Measurements from ENCODE around the gene PLCG1. TPM values are rescaled to one million over a fixed set of nuclear protein-coding genes. Genes with fewer than 3 reads are reported as not detected.

PLCG1 gene
- total and polyA plus RNA-seq, 2 donors (not counting 3 experiments of a cell fraction or from before 2014, with no cell fraction given): 164 to 224 TPM

DNA sequence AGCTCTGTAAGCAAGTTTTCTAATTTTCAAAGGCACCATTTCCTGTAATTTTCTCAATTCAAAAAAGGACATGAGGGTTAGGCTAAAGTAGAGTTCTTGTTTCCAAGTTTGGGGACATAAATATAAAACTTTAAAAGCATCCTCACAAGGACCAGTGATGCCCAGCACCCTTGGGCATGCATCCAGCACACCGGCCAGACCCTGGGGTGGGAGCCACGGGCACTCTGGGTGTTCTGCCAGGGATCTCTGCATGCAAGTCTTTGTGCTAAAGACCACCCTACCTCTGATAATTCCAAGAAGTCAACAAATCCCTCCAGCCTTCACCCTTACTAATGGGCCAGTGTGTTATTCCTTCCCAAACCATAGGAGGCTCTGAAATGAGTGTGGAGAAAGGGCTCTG lies 46.5 kb downstream of the PLCG1 start:
- POLR2A ChIA-PET: no interaction called here
- DNase-seq (ENCODE audit: low read depth, low spot score): no peak
- Histone ChIP-seq H2AFZ (ENCODE audit: low read depth, low read length) (no peak overlapping the region), H3K4me2 (ENCODE audit: insufficient read depth, low read length) (no peak overlapping the region), H3K9me1 (replicated peaks; ENCODE audit: control insufficient read depth, extremely low read depth, insufficient read depth, low read length) (no peaks in the 10 kb centered on the region), H3K79me2 (ENCODE audit: control insufficient read depth, insufficient read depth, low read length) (no peaks in the 10 kb centered on the region), H3K9ac (replicated peaks; ENCODE audit: extremely low read depth, insufficient read depth, low read length) (no peak overlapping the region), H3K4me1 (ENCODE audit: control insufficient read depth, extremely low read depth, insufficient read depth, low read length) (no peaks in the 10 kb centered on the region), H3K4me3 (replicated peaks in 1 of 3; ENCODE audit: insufficient read depth in 1 of 3, low read depth in 1 of 3, low read length in 3 of 3) (no peak overlapping the region), H3K36me3 (ENCODE audit: control insufficient read depth in 2 of 2, extremely low read depth in 1 of 2, insufficient read depth in 2 of 2, low read length in 2 of 2) (no peaks in the 10 kb centered on the region), H3K9me3 (replicated peaks; ENCODE audit: control insufficient read depth, insufficient read depth, low read length) (no peaks in the 10 kb centered on the region), H3K27me3 (ENCODE audit: control insufficient read depth in 2 of 2, insufficient read depth in 2 of 2, low read length in 2 of 2) (no peaks in the 10 kb centered on the region), H4K20me1 (replicated peaks; ENCODE audit: control insufficient read depth, extremely low read depth, insufficient read depth, low read length) (no peaks in the 10 kb centered on the region), H3K27ac (ENCODE audit: insufficient read depth, low read depth, low read length) (no peak overlapping the region)
- CTCF ChIA-PET: interaction anchor here (2.2 kb wide), 1 partner anchor 11 kb away, joined by 8 read pairs; no protein-coding TSS in a partner anchor
- intact Hi-C loops (cut with micrococcal nuclease): no loop called here
- no TSS peak for BruUV-seq (replicated peaks)
- dilution Hi-C loops (cut with MboI; ENCODE audit: extremely low pct_ligation_motif_present, low sequenced_read_pairs): no loop called here
- no peak for TF ChIP-seq GATA2 (IDR thresholded peaks at IDR 0.05; ENCODE audit: insufficient read depth, insufficient read length, low read depth, low read length)
- TF ChIP-seq MYC (IDR thresholded peaks at IDR 0.05; ENCODE audit: low read depth, low read length): no peak
- TF ChIP-seq, protein P1, sequence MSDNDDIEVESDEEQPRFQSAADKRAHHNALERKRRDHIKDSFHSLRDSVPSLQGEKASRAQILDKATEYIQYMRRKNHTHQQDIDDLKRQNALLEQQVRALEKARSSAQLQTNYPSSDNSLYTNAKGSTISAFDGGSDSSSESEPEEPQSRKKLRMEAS (IDR thresholded peaks at IDR 0.05; ENCODE audit: insufficient read depth, insufficient read length): no peak
- no peak for TF ChIP-seq EZH2 (IDR thresholded peaks at IDR 0.05; ENCODE audit: borderline replicate concordance, low read depth, low read length, severe bottlenecking)
- TF ChIP-seq POLR2AphosphoS5 (IDR thresholded peaks at IDR 0.05; ENCODE audit: insufficient read depth, low read depth, low read length): no peak
- no peak for TF ChIP-seq POLR2A (IDR thresholded peaks at IDR 0.05; ENCODE audit: low read depth, low read length)
- no peak for TF ChIP-seq JUN (IDR thresholded peaks at IDR 0.05; ENCODE audit: borderline replicate concordance, insufficient read depth, insufficient read length, low read depth)
- TF ChIP-seq FOS (IDR thresholded peaks at IDR 0.05; ENCODE audit: borderline replicate concordance, insufficient read depth, low read length): no peak
- TF ChIP-seq, protein P2, sequence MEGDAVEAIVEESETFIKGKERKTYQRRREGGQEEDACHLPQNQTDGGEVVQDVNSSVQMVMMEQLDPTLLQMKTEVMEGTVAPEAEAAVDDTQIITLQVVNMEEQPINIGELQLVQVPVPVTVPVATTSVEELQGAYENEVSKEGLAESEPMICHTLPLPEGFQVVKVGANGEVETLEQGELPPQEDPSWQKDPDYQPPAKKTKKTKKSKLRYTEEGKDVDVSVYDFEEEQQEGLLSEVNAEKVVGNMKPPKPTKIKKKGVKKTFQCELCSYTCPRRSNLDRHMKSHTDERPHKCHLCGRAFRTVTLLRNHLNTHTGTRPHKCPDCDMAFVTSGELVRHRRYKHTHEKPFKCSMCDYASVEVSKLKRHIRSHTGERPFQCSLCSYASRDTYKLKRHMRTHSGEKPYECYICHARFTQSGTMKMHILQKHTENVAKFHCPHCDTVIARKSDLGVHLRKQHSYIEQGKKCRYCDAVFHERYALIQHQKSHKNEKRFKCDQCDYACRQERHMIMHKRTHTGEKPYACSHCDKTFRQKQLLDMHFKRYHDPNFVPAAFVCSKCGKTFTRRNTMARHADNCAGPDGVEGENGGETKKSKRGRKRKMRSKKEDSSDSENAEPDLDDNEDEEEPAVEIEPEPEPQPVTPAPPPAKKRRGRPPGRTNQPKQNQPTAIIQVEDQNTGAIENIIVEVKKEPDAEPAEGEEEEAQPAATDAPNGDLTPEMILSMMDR (IDR thresholded peaks at IDR 0.05; ENCODE audit: extremely low read depth in 1 of 2, insufficient read depth in 1 of 2, low read depth in 1 of 2, low read length in 2 of 2): no peak
- FAIRE-seq: no peak

Data from endothelial cell of umbilical vein (primary cell).